Measurements from ENCODE around the gene CHD5. TPM values are rescaled to one million over a fixed set of nuclear protein-coding genes. Genes with fewer than 3 reads are reported as not detected.

Gene CHD5
- total and polyA plus RNA-seq, 2 of the 4 experiments (the other 2 are of a cell fraction): under 0.01 to 0.09 TPM

DNA sequence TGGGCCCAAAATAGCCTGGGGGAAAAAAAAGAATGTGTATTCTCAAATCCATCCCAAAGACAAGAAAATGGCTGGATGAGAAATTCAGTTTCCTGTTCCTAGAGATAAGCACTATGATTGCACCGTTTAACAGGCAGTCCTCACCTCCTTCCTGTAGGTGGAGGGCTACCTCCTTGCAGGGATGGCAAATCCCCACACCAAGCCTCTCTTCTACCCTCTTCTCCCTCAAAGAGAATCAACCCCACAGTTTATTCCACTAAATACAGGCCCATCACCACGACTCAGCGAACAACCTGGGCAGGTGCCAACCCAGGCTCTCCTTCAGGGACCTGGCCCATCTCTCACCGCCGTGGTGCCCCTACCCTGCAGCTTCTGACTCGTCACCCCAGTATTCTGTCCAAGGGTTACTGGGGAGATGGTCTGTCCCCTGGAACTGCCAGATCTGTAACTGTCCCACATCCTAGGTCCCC lies 3.4 kb upstream of the CHD5 start:
- Histone ChIP-seq H2BK120ac (ENCODE audit: low read depth, low read length) (no peak overlapping the region), H3K4me3 (ENCODE audit: insufficient read depth, low read depth, low read length) (no peak overlapping the region), H3K79me1 (ENCODE audit: low read depth in 1 of 2, low read length in 2 of 2) (peaks cover 17 to 33% of the 10 kb centered on the region in 2 experiments), H3K56ac (ENCODE audit: extremely low read depth, insufficient read depth, low read length) (no peak overlapping the region), H3K4me1 (ENCODE audit: control insufficient read depth, insufficient read depth, low read length) (peaks cover 16% of the 10 kb centered on the region), H3K9me1 (ENCODE audit: insufficient read depth, low read length) (peaks cover 15% of the 10 kb centered on the region), H3K4me2 (ENCODE audit: low read depth, low read length) (no peak overlapping the region), H3K4ac (ENCODE audit: low read depth, low read length) (no peak overlapping the region), H3K9me3 (ENCODE audit: control insufficient read depth, insufficient read depth, low read length) (no peaks in the 10 kb centered on the region), H3K18ac (ENCODE audit: low read depth, low read length) (no peak overlapping the region), H4K20me1 (ENCODE audit: insufficient read depth, low read length) (peaks cover 52% of the 10 kb centered on the region), H4K91ac (ENCODE audit: insufficient read depth, low read depth, low read length) (no peak overlapping the region), H3K9ac (ENCODE audit: low read depth, low read length) (no peak overlapping the region), H2AK5ac (ENCODE audit: low read depth, low read length) (no peak overlapping the region), H3K27ac (ENCODE audit: insufficient read depth, low read length) (no peak overlapping the region), H3K36me3 (ENCODE audit: control insufficient read depth, insufficient read depth, low read length) (peaks cover 22% of the 10 kb centered on the region), H3K23ac (ENCODE audit: low read depth, low read length) (no peak overlapping the region), H4K8ac (ENCODE audit: low read depth in 2 of 2, low read length in 2 of 2) (no peak overlapping the region), H2AK9ac (replicated peaks; ENCODE audit: low read depth, low read length, poor library complexity) (no peak overlapping the region), H3K27me3 (ENCODE audit: control insufficient read depth, insufficient read depth, low read length) (peaks cover 24% of the 10 kb centered on the region), H2AFZ (replicated peaks; ENCODE audit: low read length, poor library complexity) (no peak overlapping the region), H2BK5ac (ENCODE audit: low read depth, low read length, poor library complexity, severe bottlenecking) (no peak overlapping the region), H2BK20ac (ENCODE audit: low read depth, low read length) (no peak overlapping the region), H2BK15ac (ENCODE audit: low read depth, low read length) (no peak overlapping the region), H3K14ac (replicated peaks; ENCODE audit: low read depth, low read length) (no peak overlapping the region), H4K5ac (ENCODE audit: low read depth, low read length) (no peak overlapping the region)
- intact Hi-C loops (cut with micrococcal nuclease): no loop called here
- BruUV-seq (replicated peaks): no TSS peak
- dilution Hi-C loops (cut with HindIII; ENCODE audit: low sequenced_read_pairs, unreplicated experiment): no loop called here
- DNase-seq: peak; percentile 20
- in situ Hi-C loops (cut with MboI; ENCODE audit: low sequenced_read_pairs): no loop called here
- no peak for ATAC-seq (ENCODE audit: low read depth)
- ChIA-PET POLR2A (ENCODE audit: unreplicated experiment) (no interaction called here), CTCF (no interaction called here)
- TF ChIP-seq MAFK (IDR thresholded peaks at IDR 0.05; ENCODE audit: low read depth, low read length) (no peak), RAD21 (IDR thresholded peaks at IDR 0.05; ENCODE audit: low read length) (no peak), NFE2L2 (IDR thresholded peaks at IDR 0.05; ENCODE audit: low read depth, low read length) (peak; percentile 38; the same call in 1 of the 2 replicates), RCOR1 (IDR thresholded peaks at IDR 0.05; ENCODE audit: insufficient replicate concordance, low read length) (no peak), MXI1 (IDR thresholded peaks at IDR 0.05; ENCODE audit: borderline replicate concordance, low read depth, low read length) (no peak)
- WGBS, 2 experiments (ENCODE audit: extremely low coverage in 2 of 2, insufficient read length in 1 of 2): 94% methylated on average over 3 of the region's 6 CpGs; no CpG with 5 or more reads in 1 of the 2 experiments

Measured in IMR-90 (cell line).